NCI-H2227 (cell line): ENCODE measurements around the gene SPTSSB.

Experiments
- DNase-seq: peaks from one replicate; lab custom pipeline; 2025; ENCODE audit not compliant: unreplicated experiment; lab: John Stamatoyannopoulos, UW

Gene SPTSSB

GRCh38 chr3:161392853-161393252, 21.5 kb upstream of the SPTSSB start:
- DNase-seq: no peak

GRCh38 chr3:161390200-161390599, 18.9 kb upstream of the SPTSSB start:
- no peak for DNase-seq

GRCh38 chr3:161389445-161390035, 18.2 kb upstream of the SPTSSB start:
- DNase-seq: no peak

GRCh38 chr3:161388855-161389254, 17.5 kb upstream of the SPTSSB start:
- DNase-seq: no peak

- DNase-seq: no peak
These were observed 15.9 kb upstream of the SPTSSB start for GRCh38 chr3:161386991-161387770.

- peak; percentile 23 for DNase-seq
These were observed 1.3 kb upstream of the SPTSSB start for GRCh38 chr3:161372321-161373260.

GRCh38 chr3:161369531-161369930, 1.8 kb downstream of the SPTSSB start:
- no peak for DNase-seq

- DNase-seq: no peak
These were observed 5.2 kb downstream of the SPTSSB start for GRCh38 chr3:161366094-161366493.

GRCh38 chr3:161358488-161358887, 12.8 kb downstream of the SPTSSB start:
- DNase-seq: no peak

- no peak for DNase-seq
These were observed 15.0 kb downstream of the SPTSSB start for GRCh38 chr3:161356287-161356686.

GRCh38 chr3:161355508-161355907, 15.8 kb downstream of the SPTSSB start:
- no peak for DNase-seq

- no peak for DNase-seq
These were observed 16.8 kb downstream of the SPTSSB start for GRCh38 chr3:161354554-161354953.

GRCh38 chr3:161351330-161351729, 20.0 kb downstream of the SPTSSB start:
- DNase-seq: no peak

GRCh38 chr3:161350916-161351315, 20.4 kb downstream of the SPTSSB start:
- no peak for DNase-seq

GRCh38 chr3:161349529-161350312, 21.6 kb downstream of the SPTSSB start:
- no peak for DNase-seq

GRCh38 chr3:161348796-161349400, 22.4 kb downstream of the SPTSSB start:
- DNase-seq: no peak

GRCh38 chr3:161347726-161348125, 23.6 kb downstream of the SPTSSB start:
- no peak for DNase-seq

- no peak for DNase-seq
These were observed 26.3 kb downstream of the SPTSSB start for GRCh38 chr3:161345023-161345422.

GRCh38 chr3:161343986-161344385, 27.3 kb downstream of the SPTSSB start:
- DNase-seq: no peak

- no peak for DNase-seq
These were observed 27.8 kb downstream of the SPTSSB start for GRCh38 chr3:161343540-161343939.
